ENCODE measurements around the gene GRK4.

DNA sequence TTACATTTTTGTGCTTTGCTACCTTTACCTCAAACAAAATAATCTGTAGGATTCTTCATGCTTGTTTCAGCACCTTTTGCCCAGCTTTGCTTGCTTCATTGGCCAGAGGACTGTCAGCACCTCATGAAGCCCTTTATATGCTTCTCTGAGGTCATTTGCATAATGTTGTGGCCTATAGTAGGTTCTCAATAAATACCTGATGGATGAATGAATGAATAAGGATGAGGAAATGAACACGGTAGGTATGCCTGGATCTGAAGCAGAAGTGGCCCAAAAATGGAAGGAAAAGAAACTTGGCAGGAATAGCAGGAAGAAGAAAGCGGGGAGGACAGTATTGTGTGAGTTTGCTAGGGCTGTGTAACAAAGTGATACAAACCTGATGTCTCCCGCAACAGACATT is 7.9 kb downstream of the GRK4 start:
- TF ChIP-seq, protein P1, sequence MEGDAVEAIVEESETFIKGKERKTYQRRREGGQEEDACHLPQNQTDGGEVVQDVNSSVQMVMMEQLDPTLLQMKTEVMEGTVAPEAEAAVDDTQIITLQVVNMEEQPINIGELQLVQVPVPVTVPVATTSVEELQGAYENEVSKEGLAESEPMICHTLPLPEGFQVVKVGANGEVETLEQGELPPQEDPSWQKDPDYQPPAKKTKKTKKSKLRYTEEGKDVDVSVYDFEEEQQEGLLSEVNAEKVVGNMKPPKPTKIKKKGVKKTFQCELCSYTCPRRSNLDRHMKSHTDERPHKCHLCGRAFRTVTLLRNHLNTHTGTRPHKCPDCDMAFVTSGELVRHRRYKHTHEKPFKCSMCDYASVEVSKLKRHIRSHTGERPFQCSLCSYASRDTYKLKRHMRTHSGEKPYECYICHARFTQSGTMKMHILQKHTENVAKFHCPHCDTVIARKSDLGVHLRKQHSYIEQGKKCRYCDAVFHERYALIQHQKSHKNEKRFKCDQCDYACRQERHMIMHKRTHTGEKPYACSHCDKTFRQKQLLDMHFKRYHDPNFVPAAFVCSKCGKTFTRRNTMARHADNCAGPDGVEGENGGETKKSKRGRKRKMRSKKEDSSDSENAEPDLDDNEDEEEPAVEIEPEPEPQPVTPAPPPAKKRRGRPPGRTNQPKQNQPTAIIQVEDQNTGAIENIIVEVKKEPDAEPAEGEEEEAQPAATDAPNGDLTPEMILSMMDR (IDR thresholded peaks at IDR 0.05; ENCODE audit: insufficient read depth, low read length) = no peak
- TF ChIP-seq, protein P2, sequence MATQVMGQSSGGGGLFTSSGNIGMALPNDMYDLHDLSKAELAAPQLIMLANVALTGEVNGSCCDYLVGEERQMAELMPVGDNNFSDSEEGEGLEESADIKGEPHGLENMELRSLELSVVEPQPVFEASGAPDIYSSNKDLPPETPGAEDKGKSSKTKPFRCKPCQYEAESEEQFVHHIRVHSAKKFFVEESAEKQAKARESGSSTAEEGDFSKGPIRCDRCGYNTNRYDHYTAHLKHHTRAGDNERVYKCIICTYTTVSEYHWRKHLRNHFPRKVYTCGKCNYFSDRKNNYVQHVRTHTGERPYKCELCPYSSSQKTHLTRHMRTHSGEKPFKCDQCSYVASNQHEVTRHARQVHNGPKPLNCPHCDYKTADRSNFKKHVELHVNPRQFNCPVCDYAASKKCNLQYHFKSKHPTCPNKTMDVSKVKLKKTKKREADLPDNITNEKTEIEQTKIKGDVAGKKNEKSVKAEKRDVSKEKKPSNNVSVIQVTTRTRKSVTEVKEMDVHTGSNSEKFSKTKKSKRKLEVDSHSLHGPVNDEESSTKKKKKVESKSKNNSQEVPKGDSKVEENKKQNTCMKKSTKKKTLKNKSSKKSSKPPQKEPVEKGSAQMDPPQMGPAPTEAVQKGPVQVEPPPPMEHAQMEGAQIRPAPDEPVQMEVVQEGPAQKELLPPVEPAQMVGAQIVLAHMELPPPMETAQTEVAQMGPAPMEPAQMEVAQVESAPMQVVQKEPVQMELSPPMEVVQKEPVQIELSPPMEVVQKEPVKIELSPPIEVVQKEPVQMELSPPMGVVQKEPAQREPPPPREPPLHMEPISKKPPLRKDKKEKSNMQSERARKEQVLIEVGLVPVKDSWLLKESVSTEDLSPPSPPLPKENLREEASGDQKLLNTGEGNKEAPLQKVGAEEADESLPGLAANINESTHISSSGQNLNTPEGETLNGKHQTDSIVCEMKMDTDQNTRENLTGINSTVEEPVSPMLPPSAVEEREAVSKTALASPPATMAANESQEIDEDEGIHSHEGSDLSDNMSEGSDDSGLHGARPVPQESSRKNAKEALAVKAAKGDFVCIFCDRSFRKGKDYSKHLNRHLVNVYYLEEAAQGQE (IDR thresholded peaks at IDR 0.05; ENCODE audit: insufficient replicate concordance, low read depth) = no peak
- TF ChIP-seq POLR2AphosphoS5 (IDR thresholded peaks at IDR 0.05; ENCODE audit: low read depth) (no peak), SPI1 (IDR thresholded peaks at IDR 0.05; ENCODE audit: borderline replicate concordance, low read depth) (no peak), GABPA (IDR thresholded peaks at IDR 0.05; ENCODE audit: low read depth) (no peak)

All from HL-60 (cell line).